ENCODE measurements around the gene KISS1R. TPM values are rescaled to one million over a fixed set of nuclear protein-coding genes. Genes with fewer than 3 reads are reported as not detected.
"Not testable (repeated sequence)": the region's sequence is repeated elsewhere in the genome, so short reads cannot be mapped to it uniquely, and the experiment has no call there.

Gene KISS1R
- total RNA-seq, 2 donors from 2014 or later = 3.3 TPM; not detected in 1

DNA sequence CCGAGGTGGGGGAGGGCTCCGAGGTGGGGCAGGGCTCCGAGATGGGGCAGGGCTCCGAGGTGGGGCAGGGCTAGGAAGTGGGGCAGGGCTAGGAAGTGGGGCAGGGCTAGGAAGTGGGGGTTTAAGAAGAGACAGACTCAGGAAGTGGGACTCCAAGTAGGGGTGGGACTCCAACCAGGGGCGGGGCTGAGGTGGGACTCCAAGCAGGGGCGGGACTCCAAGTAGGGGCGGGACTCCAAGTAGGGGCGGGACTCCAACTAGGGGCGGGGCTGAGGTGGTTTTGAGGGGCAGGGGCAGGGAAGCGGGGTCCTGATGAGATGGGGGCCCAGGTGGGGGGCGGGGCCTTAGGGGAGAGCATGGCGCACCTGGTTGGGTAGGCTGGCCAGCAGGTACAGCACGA lies 44.0 kb upstream of the KISS1R start:
- Histone ChIP-seq H3K27me3 (no peaks in the 10 kb centered on the region), H3K36me3 (replicated peaks in 1 of 2; ENCODE audit: insufficient read depth in 1 of 2, low read depth in 2 of 2) (peaks cover 3 to 8% of the 10 kb centered on the region in 2 donors), H3K4me3 (no peak overlapping the region), H3K4me1 (peaks cover 3% of the 10 kb centered on the region), H3K27ac (no peak overlapping the region), H3K9me3 (no peaks in the 10 kb centered on the region)
- DNase-seq = no peak
- 84 to 95% methylated on average over 2 to 8 of the region's 13 CpGs for WGBS, 2 donors
- intact Hi-C loops (cut with DNase I) = no loop called here
- ATAC-seq = no peak
- TF ChIP-seq CTCF (IDR thresholded peaks at IDR 0.05) = no peak
- no peak for TF ChIP-seq POLR2A (IDR thresholded peaks at IDR 0.05)

DNA sequence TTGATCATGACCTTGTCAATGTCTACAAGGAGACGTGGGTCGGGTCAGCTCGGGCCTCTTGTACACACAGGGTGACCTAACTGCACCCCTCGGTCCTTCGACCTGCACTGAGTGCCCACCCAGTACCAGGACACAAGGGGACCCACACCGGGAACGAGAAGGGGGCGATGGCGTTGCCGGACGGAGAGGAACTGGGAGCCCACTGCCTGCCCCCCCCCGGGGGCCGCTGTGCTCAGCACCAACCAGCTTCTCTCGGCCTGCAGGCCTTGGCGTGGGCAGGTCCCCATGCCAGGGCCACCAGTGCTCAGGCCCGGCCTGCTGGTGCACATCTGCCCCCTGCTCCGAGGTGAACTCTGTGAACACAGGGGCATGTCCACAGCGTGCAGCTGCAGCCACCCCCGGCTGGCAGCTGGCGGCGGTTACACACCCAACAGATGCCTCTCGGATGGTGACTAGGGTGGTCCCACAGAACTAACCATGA lies 43.5 kb upstream of the KISS1R start:
- no peak for TF ChIP-seq POLR2A (IDR thresholded peaks at IDR 0.05)
- no peak for TF ChIP-seq CTCF (IDR thresholded peaks at IDR 0.05)
- Histone ChIP-seq H3K27me3 (no peaks in the 10 kb centered on the region), H3K4me3 (no peak overlapping the region), H3K27ac (no peak overlapping the region), H3K4me1 (peaks cover 3% of the 10 kb centered on the region), H3K36me3 (replicated peaks in 1 of 2; ENCODE audit: insufficient read depth in 1 of 2, low read depth in 2 of 2) (peaks cover 2 to 8% of the 10 kb centered on the region in 2 donors), H3K9me3 (no peaks in the 10 kb centered on the region)
- DNase-seq (no peak), ATAC-seq (no peak)
- intact Hi-C loops (cut with DNase I) = no loop called here
- 94% methylated on average over 19 of the region's 22 CpGs; no CpG with 5 or more reads in 1 of the 2 donors for WGBS, 2 donors

DNA sequence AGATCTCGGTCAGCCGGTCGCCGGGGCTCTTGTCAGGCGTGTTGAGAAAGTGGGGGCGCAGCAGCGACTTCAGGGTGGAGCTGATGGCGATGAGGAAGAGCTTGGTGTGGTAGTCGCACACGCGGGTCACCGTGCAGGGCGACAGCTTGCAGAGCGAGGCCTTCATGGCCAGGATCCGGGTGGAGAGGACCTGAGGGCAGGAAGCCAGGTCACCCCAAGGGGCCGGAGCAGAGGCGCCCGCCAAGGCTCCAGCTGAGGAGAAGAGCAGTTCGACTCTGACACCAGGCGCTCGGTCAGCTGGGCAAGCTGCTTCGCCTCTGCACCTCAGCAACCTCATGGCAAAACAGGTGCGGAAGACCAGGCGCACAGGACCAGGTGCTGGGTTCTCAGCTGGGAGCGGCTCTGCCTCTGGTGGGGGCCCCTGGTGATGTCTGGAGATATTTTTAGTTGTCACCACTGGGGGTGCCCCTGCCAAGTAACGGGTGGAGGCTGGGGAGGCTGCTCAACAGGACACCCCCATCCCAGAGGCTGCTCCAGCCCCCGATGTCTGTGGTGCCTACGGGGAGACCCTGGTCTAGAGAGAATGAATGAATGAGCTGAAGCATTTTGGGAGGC lies 41.8 kb upstream of the KISS1R start:
- intact Hi-C loops (cut with DNase I) = no loop called here
- no peak overlapping the region for H3K4me3 ChIP-seq
- H3K9me3 ChIP-seq = no peaks in the 10 kb centered on the region
- ATAC-seq = no peak
- WGBS, 2 donors = 91 to 92% methylated on average over 18 to 19 of the region's 28 CpGs
- TF ChIP-seq POLR2A (IDR thresholded peaks at IDR 0.05) = no peak
- TF ChIP-seq CTCF (IDR thresholded peaks at IDR 0.05) = no peak
- peaks cover 2 to 4% of the 10 kb centered on the region in 2 donors for H3K36me3 ChIP-seq (replicated peaks in 1 of 2; ENCODE audit: insufficient read depth in 1 of 2, low read depth in 2 of 2)
- no peak overlapping the region for H3K27ac ChIP-seq
- peaks cover 3% of the 10 kb centered on the region for H3K4me1 ChIP-seq
- no peak for DNase-seq
- no peaks in the 10 kb centered on the region for H3K27me3 ChIP-seq

- Histone ChIP-seq H3K27ac (no peak overlapping the region), H3K4me1 (peaks cover 3% of the 10 kb centered on the region), H3K9me3 (no peaks in the 10 kb centered on the region), H3K27me3 (no peaks in the 10 kb centered on the region), H3K4me3 (no peak overlapping the region), H3K36me3 (replicated peaks in 1 of 2; ENCODE audit: insufficient read depth in 1 of 2, low read depth in 2 of 2) (peaks cover 2% of the 10 kb centered on the region in 2 donors)
- TF ChIP-seq POLR2A (IDR thresholded peaks at IDR 0.05) (no peak), CTCF (IDR thresholded peaks at IDR 0.05) (no peak)
- WGBS, 2 donors = 79 to 91% methylated on average over 14 to 17 of the region's 18 CpGs
- intact Hi-C loops (cut with DNase I) = no loop called here
- no peak for DNase-seq
- ATAC-seq = no peak
Measured at GRCh38 chr19:876089-876488, 41.0 kb upstream of the KISS1R start.

GRCh38 chr19:876780-877314 lies 40.3 kb upstream of the KISS1R start:
- Histone ChIP-seq H3K9me3 (no peaks in the 10 kb centered on the region), H3K27me3 (no peaks in the 10 kb centered on the region), H3K27ac (no peak overlapping the region), H3K36me3 (replicated peaks in 1 of 2; ENCODE audit: insufficient read depth in 1 of 2, low read depth in 2 of 2) (peaks cover 3 to 4% of the 10 kb centered on the region in 2 donors), H3K4me3 (no peak overlapping the region), H3K4me1 (peaks cover 3% of the 10 kb centered on the region)
- intact Hi-C loops (cut with DNase I) = no loop called here
- DNase-seq (no peak), ATAC-seq (no peak)
- 93 to 95% methylated on average over 15 to 18 of the region's 29 CpGs for WGBS, 2 donors
- no peak for TF ChIP-seq CTCF (IDR thresholded peaks at IDR 0.05)
- TF ChIP-seq POLR2A (IDR thresholded peaks at IDR 0.05) = no peak

DNA sequence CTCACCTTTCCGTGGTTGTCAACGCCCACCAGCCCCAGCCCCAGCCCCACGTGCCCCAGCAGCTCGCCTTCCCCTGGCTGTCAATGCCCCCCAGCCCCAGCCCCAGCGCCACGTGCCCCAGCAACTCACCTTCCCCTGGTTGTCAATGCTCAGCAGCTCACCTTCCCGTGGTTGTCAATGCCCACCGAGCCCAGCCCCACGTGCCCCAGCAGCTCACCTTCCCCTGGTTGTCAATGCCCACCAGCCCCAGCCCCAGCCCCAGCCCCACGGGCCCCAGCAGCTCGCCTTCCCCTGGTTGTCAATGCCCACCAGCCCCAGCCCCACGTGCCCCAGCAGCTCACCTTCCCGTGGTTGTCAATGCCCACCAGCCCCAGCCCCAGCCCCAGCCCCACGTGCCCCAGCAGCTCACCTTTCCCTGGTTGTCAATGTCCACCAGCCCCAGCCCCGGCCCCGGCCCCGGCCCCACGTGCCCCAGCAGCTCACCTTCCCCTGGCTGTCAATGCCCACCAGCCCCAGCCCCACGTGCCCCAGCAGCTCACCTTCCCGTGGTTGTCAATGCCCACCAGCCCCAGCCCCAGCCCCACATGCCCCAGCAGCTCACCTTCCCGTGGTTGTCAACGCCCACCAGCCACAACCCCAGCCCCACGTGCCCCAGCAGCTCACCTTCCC lies 39.0 kb upstream of the KISS1R start:
- H3K27me3 ChIP-seq; DNase-seq; ATAC-seq; H3K4me1 ChIP-seq; H3K9me3 ChIP-seq; H3K36me3 ChIP-seq (replicated peaks in 1 of 2; ENCODE audit: insufficient read depth in 1 of 2, low read depth in 2 of 2); H3K4me3 ChIP-seq; H3K27ac ChIP-seq; intact Hi-C loops (cut with DNase I): not testable (repeated sequence)
- 87 to 91% methylated on average over 4 to 11 of the region's 23 CpGs for WGBS, 2 donors
